Stomach (tissue), 9 donors: ENCODE data around the gene CARD19. TPM values are rescaled to one million over a fixed set of nuclear protein-coding genes. Genes with fewer than 3 reads are reported as not detected.

Experiments
- DNase-seq, 2 donors: peaks; one replicate each; pipeline versions ENCODE4 v3.0.0 to v3.0.0-alpha.2; 2013 to 2019
- H3K27ac ChIP-seq, 5 donors: fragments of 200-600 bp in 4 of 5; sonication (generic) in 4 of 5; one replicate each; pipeline ENCODE4 v1.5.1; 2013 to 2019; ENCODE audit warnings: mild to moderate bottlenecking in 1 of 5, moderate library complexity in 1 of 5
- H3K27me3 ChIP-seq, 3 donors: fragments of 200-600 bp; sonication (generic); one replicate each; pipeline ENCODE4 v1.5.1; 2017 to 2019; ENCODE audit warnings: mixed run types in 1 of 3
- H3K36me3 ChIP-seq, 4 donors: fragments of 200-600 bp; sonication (generic); 1 replicate in 3 of 4; 2 replicates in 1 of 4; pipeline ENCODE4 v1.5.1; 2016 to 2019
- H3K4me1 ChIP-seq, 4 donors: fragments of 200-600 bp; sonication (generic); one replicate each; pipeline ENCODE4 v1.5.1; 2016 to 2019
- H3K4me3 ChIP-seq, 4 donors: fragments of 200-600 bp; sonication (generic) in 3 of 4; one replicate each; pipeline ENCODE4 v1.5.1; 2016 to 2019; ENCODE audit warnings: mild to moderate bottlenecking in 1 of 4
- H3K9me3 ChIP-seq, 4 donors: fragments of 200-600 bp; sonication (generic); one replicate each; pipeline ENCODE4 v1.5.1; 2016 to 2019
- CTCF ChIP-seq, 7 experiments: fragments of 450-650 bp in 4 of 7; fragments of 200-600 bp in 3 of 7; sonication (generic) in 3 of 7; IDR thresholded peaks; one replicate each; pipeline ENCODE4 v1.5.1; 2016 to 2019; ENCODE audit warnings: antibody characterized with exemption in 7 of 7, control low read depth in 2 of 7, mild to moderate bottlenecking in 1 of 7
- EP300 ChIP-seq: sonication (generic); formaldehyde crosslinking; IDR thresholded peaks from one replicate; pipeline ENCODE4 v1.6.1; 2017; ENCODE audit warnings: antibody characterized with exemption
- POLR2A ChIP-seq, 4 donors: fragments of 450-650 bp; IDR thresholded peaks; one replicate each; pipeline ENCODE4 v1.6.1; 2016; ENCODE audit warnings: antibody characterized with exemption in 4 of 4, control low read depth in 2 of 4, mild to moderate bottlenecking in 1 of 4, moderate library complexity in 1 of 4
- POLR2AphosphoS5 ChIP-seq, 3 donors: sonication (generic); formaldehyde crosslinking; IDR thresholded peaks; one replicate each; pipeline ENCODE4 v1.6.1; 2016; ENCODE audit warnings: antibody characterized with exemption in 3 of 3
- WGBS, 5 donors: extraction: QIAGEN DNeasy Blood & Tissue Kit in 3 of 5; methylation state at CpG; one replicate each; pipeline versions ENCODE4 v1.1.5 to v1.1.7; 2013 to 2018; 5-methylcytosine and 5-hydroxymethylcytosine counted together
- intact Hi-C: fragments of 100-400 bp; cut with DNase I; formaldehyde crosslinking; loops from one replicate; pipeline ENCODE4 v1.15.1; 2023; ENCODE audit warnings: low total_unique reads
- polyA plus RNA-seq, 3 donors: library from polyadenylated mRNA; stranded (reverse); fragments of 200-250 nt; gene quantifications; one replicate each; pipeline ENCODE4 v1.2.3, GENCODE V29; 2013
- total RNA-seq, 5 donors: library from RNA; depleted of rRNA; stranded (reverse); fragments of >200 nt; gene quantifications; one replicate each; pipeline versions ENCODE4 v1.1.0 to v1.2.3, GENCODE V29; 2014 to 2016
- donor health status: healthy with polysubstance abuse.
- donor health status: Bipolar disorder and iron deficiency.
- donor health status: healthy.

Gene CARD19
- total and polyA plus RNA-seq, 8 donors, result 14.3 to 95.1 (median 45.6) TPM

- intact Hi-C loops, result no loop called here
- Histone ChIP-seq H3K36me3 (peaks cover 21 to 56% (median 50%) of the 10 kb centered on the region in 4 donors), H3K27ac (peak overlapping the region in 4 of 5 donors; percentile 72 to 84 (median 82)), H3K27me3 (no peaks in the 10 kb centered on the region), H3K9me3 (no peaks in the 10 kb centered on the region), H3K4me1 (peaks cover 22 to 53% (median 31%) of the 10 kb centered on the region in 4 donors), H3K4me3 (no peak overlapping the region)
- 85 to 94% (median 90%) methylated on average over 16 to 20 of the region's 20 CpGs for WGBS, 5 donors
- DNase-seq, result peak in 1 of 2 donors; percentile 4
- TF ChIP-seq POLR2A (IDR thresholded peaks at IDR 0.05) (no peak), POLR2AphosphoS5 (IDR thresholded peaks at IDR 0.05) (no peak), CTCF (IDR thresholded peaks at IDR 0.05) (no peak), EP300 (no peak)
These were observed 25.6 kb downstream of the CARD19 start for GRCh38 chr9:93121316-93122241.

DNA sequence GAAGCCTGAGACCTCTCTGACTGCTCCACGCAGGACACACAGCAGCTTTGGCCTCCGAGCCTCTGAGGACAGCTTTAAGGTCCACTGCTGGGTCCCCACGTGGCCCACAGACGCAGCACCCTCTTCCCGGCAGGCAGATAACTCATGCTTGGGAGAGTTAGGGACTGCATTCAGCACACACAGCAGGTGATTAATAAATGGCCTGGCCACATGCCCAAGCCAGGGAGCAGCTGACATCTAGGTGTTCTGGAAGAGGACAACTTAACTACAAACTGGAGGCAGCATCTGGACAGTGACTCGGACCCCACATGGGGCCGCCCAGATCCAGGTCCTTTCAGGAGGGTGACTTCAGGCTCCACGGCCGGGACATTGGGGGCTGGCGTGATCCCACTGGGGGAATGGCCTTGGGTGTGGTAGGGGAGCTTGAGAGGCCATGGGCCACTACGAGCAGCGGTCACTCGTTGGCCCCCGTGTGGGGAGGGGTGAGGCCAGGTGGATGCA, 26.8 kb downstream of the CARD19 start:
- Histone ChIP-seq H3K4me1 (peaks cover 34 to 62% (median 42%) of the 10 kb centered on the region in 4 donors), H3K27ac (no peak overlapping the region), H3K9me3 (no peaks in the 10 kb centered on the region), H3K27me3 (no peaks in the 10 kb centered on the region), H3K36me3 (peaks cover 21 to 56% (median 50%) of the 10 kb centered on the region in 4 donors), H3K4me3 (no peak overlapping the region)
- intact Hi-C loops, result no loop called here
- no peak for TF ChIP-seq EP300
- no peak for TF ChIP-seq POLR2A (IDR thresholded peaks at IDR 0.05)
- TF ChIP-seq POLR2AphosphoS5 (IDR thresholded peaks at IDR 0.05), result no peak
- TF ChIP-seq CTCF (IDR thresholded peaks at IDR 0.05), result no peak
- WGBS, 5 donors, result 89 to 96% (median 92%) methylated on average over 5 to 14 of the region's 14 CpGs
- DNase-seq, result peak in 1 of 2 donors; percentile 9

GRCh38 chr9:93123561-93124283, 27.7 kb downstream of the CARD19 start:
- no peak overlapping the region for H3K27ac ChIP-seq
- intact Hi-C loops, result no loop called here
- TF ChIP-seq POLR2A (IDR thresholded peaks at IDR 0.05) (no peak), EP300 (no peak), CTCF (IDR thresholded peaks at IDR 0.05) (no peak), POLR2AphosphoS5 (IDR thresholded peaks at IDR 0.05) (no peak)
- H3K4me1 ChIP-seq, result peaks cover 39 to 66% (median 47%) of the 10 kb centered on the region in 4 donors
- H3K9me3 ChIP-seq, result no peaks in the 10 kb centered on the region
- peaks cover 21 to 56% (median 50%) of the 10 kb centered on the region in 4 donors for H3K36me3 ChIP-seq
- peak in 1 of 2 donors; percentile 2 for DNase-seq
- H3K4me3 ChIP-seq, result no peak overlapping the region
- 79 to 88% (median 83%) methylated on average over 8 to 14 of the region's 14 CpGs for WGBS, 5 donors
- no peaks in the 10 kb centered on the region for H3K27me3 ChIP-seq

GRCh38 chr9:93124793-93125192, 28.8 kb downstream of the CARD19 start:
- H3K4me1 ChIP-seq, result peaks cover 43 to 66% (median 50%) of the 10 kb centered on the region in 4 donors
- H3K9me3 ChIP-seq, result no peaks in the 10 kb centered on the region
- no peak overlapping the region for H3K27ac ChIP-seq
- H3K36me3 ChIP-seq, result peaks cover 21 to 56% (median 50%) of the 10 kb centered on the region in 4 donors
- H3K4me3 ChIP-seq, result no peak overlapping the region
- no peaks in the 10 kb centered on the region for H3K27me3 ChIP-seq
- DNase-seq, result peak in 1 of 2 donors; percentile 2
- intact Hi-C loops, result no loop called here
- TF ChIP-seq POLR2AphosphoS5 (IDR thresholded peaks at IDR 0.05) (no peak), POLR2A (IDR thresholded peaks at IDR 0.05) (no peak), CTCF (IDR thresholded peaks at IDR 0.05) (no peak), EP300 (no peak)
- 89 to 96% (median 92%) methylated on average over 9 to 16 of the region's 16 CpGs for WGBS, 5 donors
